Brain microvascular endothelial cell (primary cell): ENCODE measurements around the gene PRRC2C.

Experiments
- DNase-seq: peaks from one replicate; pipeline ENCODE4 v3.0.0-alpha.2; 2020
- H3K27ac ChIP-seq: fragments of 250-450 bp; sonication (Bioruptor Pico); 2 replicates; pipeline ENCODE4 v1.5.1; 2020; ENCODE audit warnings: mild to moderate bottlenecking, moderate library complexity
- H3K27me3 ChIP-seq: fragments of 250-450 bp; sonication (Bioruptor Pico); replicated peaks from 2 replicates; pipeline ENCODE4 v1.5.1; 2020; ENCODE audit warnings: mild to moderate bottlenecking
- H3K36me3 ChIP-seq: fragments of 250-450 bp; sonication (Bioruptor Pico); replicated peaks from 2 replicates; pipeline ENCODE4 v1.5.1; 2020; ENCODE audit warnings: mild to moderate bottlenecking
- H3K4me3 ChIP-seq: 2 replicates; pipeline ENCODE4 v1.5.1; 2011; ENCODE audit warnings: low read depth, mild to moderate bottlenecking, control low read depth, low read length, moderate library complexity
- in situ Hi-C: cut with HindIII; loops from 2 replicates; pipeline ENCODE4 v1.10.0; 2017; ENCODE audit warnings: low sequenced_read_pairs, low pct_ligation_motif_present
- TF ChIP-seq, protein P1 (sequence below): IDR thresholded peaks from 2 replicates; pipeline ENCODE4 v1.5.1; 2011; ENCODE audit warnings: low read depth, mild to moderate bottlenecking, moderate library complexity, low read length, control low read depth, inconsistent platforms; ENCODE audit errors: missing control alignments

Gene PRRC2C

DNA sequence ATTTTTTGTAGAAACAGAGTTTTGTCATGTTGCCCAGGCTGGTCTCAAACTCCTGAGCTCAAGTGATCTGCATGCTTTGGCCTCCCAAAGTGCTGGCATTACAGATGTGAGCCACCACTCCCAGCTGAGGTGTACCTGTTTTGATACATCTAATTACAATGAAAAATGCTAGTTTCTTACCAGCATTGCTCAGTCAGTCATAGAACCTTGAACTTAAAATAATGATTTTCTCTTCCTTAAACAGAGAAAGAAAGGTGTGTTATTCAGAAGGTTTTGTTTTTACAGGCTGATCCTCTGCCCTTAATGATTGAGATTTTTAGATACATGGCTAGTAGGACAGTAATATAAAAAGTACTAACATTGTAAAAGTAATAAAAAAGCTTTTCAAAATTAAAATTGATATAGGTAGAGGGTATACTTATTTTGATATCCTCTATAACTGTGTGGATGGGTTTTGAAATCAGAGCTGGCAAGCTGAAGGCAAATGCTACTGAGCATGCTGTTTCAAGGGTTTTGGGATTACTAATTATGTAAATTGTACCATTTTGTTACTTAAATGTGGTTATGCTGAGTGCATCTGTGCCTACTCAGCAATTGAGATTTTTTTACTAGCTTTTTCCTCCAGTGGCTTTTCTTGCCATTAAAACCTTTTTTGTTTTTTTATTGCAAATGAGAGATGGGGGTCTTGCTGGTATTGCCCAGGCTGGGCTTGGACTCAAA, 16.1 kb downstream of the PRRC2C start:
- DNase-seq: no peak
- TF ChIP-seq, protein P1, sequence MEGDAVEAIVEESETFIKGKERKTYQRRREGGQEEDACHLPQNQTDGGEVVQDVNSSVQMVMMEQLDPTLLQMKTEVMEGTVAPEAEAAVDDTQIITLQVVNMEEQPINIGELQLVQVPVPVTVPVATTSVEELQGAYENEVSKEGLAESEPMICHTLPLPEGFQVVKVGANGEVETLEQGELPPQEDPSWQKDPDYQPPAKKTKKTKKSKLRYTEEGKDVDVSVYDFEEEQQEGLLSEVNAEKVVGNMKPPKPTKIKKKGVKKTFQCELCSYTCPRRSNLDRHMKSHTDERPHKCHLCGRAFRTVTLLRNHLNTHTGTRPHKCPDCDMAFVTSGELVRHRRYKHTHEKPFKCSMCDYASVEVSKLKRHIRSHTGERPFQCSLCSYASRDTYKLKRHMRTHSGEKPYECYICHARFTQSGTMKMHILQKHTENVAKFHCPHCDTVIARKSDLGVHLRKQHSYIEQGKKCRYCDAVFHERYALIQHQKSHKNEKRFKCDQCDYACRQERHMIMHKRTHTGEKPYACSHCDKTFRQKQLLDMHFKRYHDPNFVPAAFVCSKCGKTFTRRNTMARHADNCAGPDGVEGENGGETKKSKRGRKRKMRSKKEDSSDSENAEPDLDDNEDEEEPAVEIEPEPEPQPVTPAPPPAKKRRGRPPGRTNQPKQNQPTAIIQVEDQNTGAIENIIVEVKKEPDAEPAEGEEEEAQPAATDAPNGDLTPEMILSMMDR: no peak
- peaks cover 2% of the 10 kb centered on the region for H3K36me3 ChIP-seq
- in situ Hi-C loops: no loop called here
- H3K4me3 ChIP-seq: no peak overlapping the region
- H3K27me3 ChIP-seq: no peaks in the 10 kb centered on the region
- no peak overlapping the region for H3K27ac ChIP-seq

GRCh38 chr1:171506525-171507304, 21.4 kb downstream of the PRRC2C start:
- Histone ChIP-seq H3K36me3 (no peaks in the 10 kb centered on the region), H3K27ac (no peak overlapping the region), H3K27me3 (no peaks in the 10 kb centered on the region), H3K4me3 (no peak overlapping the region)
- TF ChIP-seq, protein P1: no peak
- in situ Hi-C loops: no loop called here
- DNase-seq: no peak

- TF ChIP-seq, protein P1: no peak
- Histone ChIP-seq H3K27me3 (no peaks in the 10 kb centered on the region), H3K36me3 (no peaks in the 10 kb centered on the region), H3K4me3 (no peak overlapping the region), H3K27ac (no peak overlapping the region)
- in situ Hi-C loops: no loop called here
- no peak for DNase-seq
Measured at GRCh38 chr1:171507435-171507834, 22.1 kb downstream of the PRRC2C start.

DNA sequence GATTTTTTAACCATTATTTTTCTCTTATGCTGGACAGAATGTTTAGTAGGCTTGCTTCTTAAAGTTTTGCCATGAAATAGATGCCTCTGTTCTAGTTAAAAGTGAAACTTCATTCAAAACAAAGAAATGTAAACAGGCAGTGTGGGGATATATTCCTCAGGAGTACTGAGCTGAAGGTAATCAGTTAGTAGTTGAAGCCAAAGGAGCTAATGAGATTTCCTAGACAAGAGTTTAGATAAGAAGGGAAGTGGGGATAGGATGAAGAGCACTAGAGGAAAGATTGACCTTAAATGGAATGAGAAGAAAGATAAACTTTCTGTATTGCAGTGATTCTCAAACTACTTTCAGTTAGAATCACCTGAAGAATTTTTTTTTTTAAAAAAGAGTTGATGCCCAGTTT, 23.9 kb downstream of the PRRC2C start:
- Histone ChIP-seq H3K27ac (no peak overlapping the region), H3K36me3 (peaks cover 4% of the 10 kb centered on the region)

GRCh38 chr1:171513743-171514142, 28.4 kb downstream of the PRRC2C start:
- Histone ChIP-seq H3K27me3 (no peaks in the 10 kb centered on the region), H3K27ac (no peak overlapping the region), H3K36me3 (peaks cover 36% of the 10 kb centered on the region), H3K4me3 (no peak overlapping the region)
- DNase-seq: no peak
- TF ChIP-seq, protein P1: no peak
- in situ Hi-C loops: no loop called here

More for the DNA sequence above, 23.9 kb downstream of the PRRC2C start:
- H3K4me3 ChIP-seq: no peak overlapping the region
- H3K27me3 ChIP-seq: no peaks in the 10 kb centered on the region
- in situ Hi-C loops: no loop called here
- no peak for DNase-seq
- TF ChIP-seq, protein P1: no peak
